Tibial nerve (tissue), 4 donors: ENCODE results near the gene FOXM1. TPM values are rescaled to one million over a fixed set of nuclear protein-coding genes. Genes with fewer than 3 reads are reported as not detected.
A peak's percentile ranks its signal among the peaks of the same experiment; 100 is the strongest.
"Not testable (repeated sequence)": the region's sequence is repeated elsewhere in the genome, so short reads cannot be mapped to it uniquely, and the experiment has no call there.

Experiments
- DNase-seq, 2 donors: peaks; one replicate each; pipeline ENCODE4 v3.0.0-alpha.2; 2019; ENCODE audit warnings: low spot score in 2 of 2
- H3K27ac ChIP-seq, 4 donors: fragments of 200-600 bp; sonication (generic) in 3 of 4; one replicate each; pipeline ENCODE4 v1.5.1; 2017 to 2019; ENCODE audit warnings: mild to moderate bottlenecking in 1 of 4
- H3K27me3 ChIP-seq, 2 donors: fragments of 200-600 bp; sonication (generic) in 1 of 2; one replicate each; pipeline versions ENCODE4 v1.5.1 to v1.6.0; 2017 to 2019
- H3K36me3 ChIP-seq, 3 donors: fragments of 200-600 bp; sonication (generic); one replicate each; pipeline ENCODE4 v1.5.1; 2018 to 2019
- H3K4me1 ChIP-seq, 4 donors: fragments of 200-600 bp; sonication (generic) in 3 of 4; one replicate each; pipeline ENCODE4 v1.5.1; 2017 to 2019
- H3K4me3 ChIP-seq, 4 donors: fragments of 200-600 bp; sonication (generic) in 3 of 4; one replicate each; pipeline ENCODE4 v1.5.1; 2017 to 2019; ENCODE audit warnings: mild to moderate bottlenecking in 1 of 4, moderate library complexity in 1 of 4
- H3K9me3 ChIP-seq, 4 donors: fragments of 200-600 bp; sonication (generic) in 3 of 4; one replicate each; pipeline ENCODE4 v1.5.1; 2017 to 2019
- CTCF ChIP-seq, 5 experiments: fragments of 200-600 bp in 3 of 5; fragments of 450-650 bp in 2 of 5; sonication (generic) in 3 of 5; IDR thresholded peaks; one replicate each; pipeline ENCODE4 v1.5.1; 2016 to 2019; ENCODE audit warnings: antibody characterized with exemption in 5 of 5, mild to moderate bottlenecking in 3 of 5, moderate library complexity in 2 of 5
- EP300 ChIP-seq, 2 donors: sonication (generic); formaldehyde crosslinking; IDR thresholded peaks; one replicate each; pipeline ENCODE4 v1.6.1; 2017; ENCODE audit warnings: antibody characterized with exemption in 2 of 2, mild to moderate bottlenecking in 1 of 2
- POLR2A ChIP-seq, 2 donors: fragments of 450-650 bp; IDR thresholded peaks; one replicate each; pipeline ENCODE4 v1.6.1; 2017; ENCODE audit warnings: antibody characterized with exemption in 2 of 2, mild to moderate bottlenecking in 2 of 2, moderate library complexity in 2 of 2
- WGBS, 2 donors: methylation state at CpG; one replicate each; pipeline ENCODE4 v1.1.5; 2018; 5-methylcytosine and 5-hydroxymethylcytosine counted together
- total RNA-seq, 4 donors: library from RNA; depleted of rRNA; stranded (reverse); fragments of >200 nt; gene quantifications; one replicate each; pipeline ENCODE4 v1.1.0, GENCODE V29; 2016

FOXM1 gene
- total RNA-seq, 4 donors from 2014 or later: 0.21 to 1.2 (median 0.84) TPM

DNA sequence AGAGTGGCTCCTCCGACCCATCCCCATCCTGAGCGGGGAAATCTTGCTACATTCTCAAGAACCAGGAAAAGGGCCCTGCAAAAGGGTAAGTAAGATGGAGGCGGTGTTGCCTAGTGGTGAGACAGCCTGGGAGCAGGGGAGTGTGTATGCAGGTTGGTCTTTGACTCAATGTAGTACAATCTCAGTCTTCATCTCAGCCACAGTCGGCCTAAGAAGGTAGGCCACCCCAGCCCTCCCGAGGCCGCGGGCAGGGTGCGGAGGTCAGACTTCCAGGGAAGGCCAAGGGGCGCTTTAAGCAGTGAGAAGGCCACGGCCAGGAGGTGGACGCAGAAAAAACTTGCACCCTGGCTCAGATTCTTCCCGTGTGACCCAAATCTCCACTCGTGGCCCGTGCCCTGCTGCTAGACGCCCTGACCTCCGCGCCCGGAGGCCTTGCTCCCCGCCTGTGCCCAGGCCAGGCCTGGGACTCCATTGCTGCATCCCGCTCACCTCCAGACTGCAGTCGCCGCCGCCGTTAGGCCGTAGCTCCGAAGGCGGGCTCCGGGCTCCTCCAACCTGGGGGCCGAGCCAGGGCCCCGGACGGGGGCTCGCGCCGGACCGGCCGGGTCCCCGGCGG, 435 bp downstream of the FOXM1 start:
- no peaks in the 10 kb centered on the region for H3K27me3 ChIP-seq
- H3K4me3 ChIP-seq: peak overlapping the region; percentile 51 to 90 (median 88)
- H3K36me3 ChIP-seq: no peaks in the 10 kb centered on the region
- no peak for TF ChIP-seq CTCF (IDR thresholded peaks at IDR 0.05)
- no peak for TF ChIP-seq EP300 (IDR thresholded peaks at IDR 0.05)
- no peak for TF ChIP-seq POLR2A (IDR thresholded peaks at IDR 0.05)
- peak overlapping the region in 3 of 4 donors; percentile 95 to 98 (median 97) for H3K27ac ChIP-seq
- DNase-seq: no peak
- 4 to 10% methylated on average over 11 to 20 of the region's 38 CpGs for WGBS, 2 donors
- H3K9me3 ChIP-seq: no peaks in the 10 kb centered on the region
- peaks cover 0 to 25% (median 12%) of the 10 kb centered on the region in 4 donors for H3K4me1 ChIP-seq

DNA sequence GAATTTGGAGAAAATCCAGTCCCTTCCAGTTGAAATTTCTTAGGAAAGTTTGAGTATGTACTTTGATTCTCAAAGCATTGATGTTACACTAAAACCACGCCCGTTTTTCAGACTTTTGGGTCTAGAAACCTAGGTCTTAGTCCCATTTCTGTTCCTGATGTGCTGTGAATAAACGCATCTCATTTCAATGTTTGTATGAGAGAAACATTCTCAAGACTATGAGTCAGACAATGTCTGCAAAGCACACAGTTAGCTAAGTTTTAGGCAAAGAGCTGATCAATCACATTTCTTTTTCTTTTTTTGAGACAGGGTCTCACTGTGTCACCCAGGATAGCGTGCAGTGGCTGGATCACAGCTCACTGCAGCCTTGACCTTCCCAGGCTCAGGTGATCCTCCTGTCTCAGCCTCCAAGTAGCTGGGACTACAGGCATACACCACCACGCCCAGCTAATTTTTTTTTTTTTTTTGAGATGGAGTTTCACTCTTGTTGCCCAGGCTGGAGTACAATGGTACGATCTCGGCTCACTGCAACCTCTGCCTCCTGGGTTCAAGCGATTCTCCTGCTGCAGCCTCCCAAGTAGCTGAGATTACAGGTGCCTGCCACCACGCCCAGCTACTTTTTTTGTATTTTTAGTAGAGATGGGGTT, 7.9 kb downstream of the FOXM1 start:
- H3K4me1 ChIP-seq, H3K36me3 ChIP-seq, H3K27ac ChIP-seq, H3K9me3 ChIP-seq, H3K4me3 ChIP-seq, DNase-seq, H3K27me3 ChIP-seq: not testable (repeated sequence)
- 87 to 92% methylated on average over 9 of the region's 9 CpGs for WGBS, 2 donors

DNA sequence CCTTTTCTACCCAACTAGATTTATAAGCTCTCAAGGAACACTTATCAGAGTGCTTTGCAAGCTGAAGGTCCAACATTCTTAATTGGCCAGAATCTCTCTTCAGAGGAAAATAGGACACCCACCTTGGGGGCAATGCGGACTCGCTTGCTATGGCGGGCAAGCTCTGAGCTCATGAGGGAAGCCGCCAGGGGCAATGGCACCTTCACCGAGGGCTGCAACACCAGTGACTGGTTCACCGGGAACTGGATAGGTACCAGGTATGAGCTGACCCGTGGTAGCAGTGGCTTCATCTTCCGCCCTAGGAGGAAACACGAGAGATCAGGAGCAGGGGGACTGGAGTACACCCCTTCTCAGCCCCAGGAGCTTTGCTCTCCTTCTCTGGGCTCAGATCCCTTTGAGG, 12.8 kb downstream of the FOXM1 start:
- Histone ChIP-seq H3K4me1 (no peaks in the 10 kb centered on the region), H3K27me3 (no peaks in the 10 kb centered on the region), H3K4me3 (no peak overlapping the region), H3K9me3 (no peaks in the 10 kb centered on the region), H3K27ac (no peak overlapping the region), H3K36me3 (peaks cover 0 to 3% (median 0%) of the 10 kb centered on the region in 3 donors)
- WGBS, 2 donors: 97 to 100% methylated on average over 9 of the region's 9 CpGs
- TF ChIP-seq CTCF (IDR thresholded peaks at IDR 0.05) (no peak), EP300 (IDR thresholded peaks at IDR 0.05) (no peak)
- no peak for DNase-seq

GRCh38 chr12:2863402-2863801, 13.6 kb downstream of the FOXM1 start:
- H3K4me1 ChIP-seq, H3K36me3 ChIP-seq, H3K9me3 ChIP-seq, H3K27me3 ChIP-seq, H3K27ac ChIP-seq, H3K4me3 ChIP-seq, DNase-seq: not testable (repeated sequence)
- WGBS, 2 donors: 94 to 98% methylated on average over 7 of the region's 7 CpGs

GRCh38 chr12:2862876-2863275, 14.1 kb downstream of the FOXM1 start:
- WGBS, 2 donors: 90 to 92% methylated on average over 7 of the region's 7 CpGs
- no peaks in the 10 kb centered on the region for H3K27me3 ChIP-seq
- no peaks in the 10 kb centered on the region for H3K9me3 ChIP-seq
- H3K4me1 ChIP-seq: no peaks in the 10 kb centered on the region
- DNase-seq: no peak
- H3K27ac ChIP-seq: no peak overlapping the region
- no peak overlapping the region for H3K4me3 ChIP-seq
- TF ChIP-seq EP300 (IDR thresholded peaks at IDR 0.05) (no peak), POLR2A (IDR thresholded peaks at IDR 0.05) (no peak), CTCF (IDR thresholded peaks at IDR 0.05) (no peak)
- H3K36me3 ChIP-seq: peaks cover 0 to 11% (median 0%) of the 10 kb centered on the region in 3 donors

- H3K27me3 ChIP-seq: no peaks in the 10 kb centered on the region
- H3K4me3 ChIP-seq: no peak overlapping the region
- H3K4me1 ChIP-seq: no peaks in the 10 kb centered on the region
- H3K9me3 ChIP-seq: no peaks in the 10 kb centered on the region
- no peak overlapping the region for H3K27ac ChIP-seq
- DNase-seq: no peak
- H3K36me3 ChIP-seq: peaks cover 0 to 11% (median 0%) of the 10 kb centered on the region in 3 donors
- no peak for TF ChIP-seq CTCF (IDR thresholded peaks at IDR 0.05)
- no peak for TF ChIP-seq POLR2A (IDR thresholded peaks at IDR 0.05)
- TF ChIP-seq EP300 (IDR thresholded peaks at IDR 0.05): no peak
Measured at GRCh38 chr12:2860170-2860569, 16.8 kb downstream of the FOXM1 start.
